Adrenal gland (tissue), 12 donors: ENCODE measurements around the gene TPO. TPM values are rescaled to one million over a fixed set of nuclear protein-coding genes. Genes with fewer than 3 reads are reported as not detected.

Source experiments
- DNase-seq, 7 donors: peaks; one replicate each; pipeline ENCODE4 v3.0.0-alpha.2; 2019 to 2020
- H3K27ac ChIP-seq, 5 donors: fragments of 200-600 bp; sonication (generic) in 4 of 5; 1 replicate in 3 of 5; 2 replicates in 2 of 5; pipeline versions ENCODE4 v1.5.1 to v1.8.0; 2016 to 2020; ENCODE audit warnings: mild to moderate bottlenecking in 1 of 5
- H3K27me3 ChIP-seq: fragments of 200-600 bp; 2 replicates; pipeline ENCODE4 v1.8.0; 2021
- H3K36me3 ChIP-seq, 2 donors: fragments of 200-600 bp; replicated peaks in 1 of 2; 1 replicate in 1 of 2; 2 replicates in 1 of 2; pipeline versions ENCODE4 v1.5.1 to v1.8.0; 2018 to 2022
- H3K4me1 ChIP-seq, 2 donors: fragments of 200-600 bp; replicated peaks in 1 of 2; 1 replicate in 1 of 2; 2 replicates in 1 of 2; pipeline versions ENCODE4 v1.5.1 to v1.8.0; 2018 to 2021
- H3K4me3 ChIP-seq, 4 donors: fragments of 200-600 bp; sonication (generic) in 3 of 4; one replicate each; pipeline ENCODE4 v1.5.1; 2016 to 2018
- H3K9me3 ChIP-seq, 3 donors: fragments of 200-600 bp; sonication (generic) in 1 of 3; replicated peaks in 1 of 3; 1 replicate in 2 of 3; 2 replicates in 1 of 3; pipeline versions ENCODE4 v1.5.1 to v1.8.0; 2016 to 2021
- POLR2A ChIP-seq, 2 donors: fragments of 450-650 bp; IDR thresholded peaks; one replicate each; pipeline ENCODE4 v1.6.1; 2017; ENCODE audit warnings: antibody characterized with exemption in 2 of 2, mild to moderate bottlenecking in 2 of 2, moderate library complexity in 1 of 2
- WGBS, 4 donors: extraction: QIAGEN DNeasy Blood & Tissue Kit in 2 of 4; methylation state at CpG; one replicate each; pipeline versions ENCODE4 v1.1.5 to v1.1.7; 2013 to 2017; 5-methylcytosine and 5-hydroxymethylcytosine counted together
- intact Hi-C, 2 donors: fragments of 100-400 bp; cut with DNase I; formaldehyde crosslinking; loops; one replicate each; pipeline versions ENCODE4 v1.14.1 to v1.15.0; 2022 to 2023
- polyA plus RNA-seq, 3 donors: library from polyadenylated mRNA; stranded (reverse); fragments of 200-250 nt in 2 of 3; fragments of 350-450 nt in 1 of 3; fragmentation: Illumina TruSeq in 1 of 3; extraction: RNeasy Lipid Tissue Mini Kit (QIAGEN cat#74804) in 1 of 3; gene quantifications; one replicate each; pipeline ENCODE4 v1.2.3, GENCODE V29; 2013 to 2014
- total RNA-seq, 9 donors: library from RNA; depleted of rRNA in 4 of 9; stranded (reverse); fragments of >200 nt in 4 of 9; fragments of 120-200 nt in 1 of 9; fragmentation: NEBNext Ultra II Directional in 1 of 9; extraction: Animal tissue kit (Norgen Biotek cat#: 25700) in 1 of 9; gene quantifications; one replicate each; pipeline versions ENCODE4 v1.1.0 to v1.2.4, GENCODE V29; 2013 to 2023
- TF ChIP-seq, protein P1 (sequence below), 6 experiments: fragments of 450-650 bp in 4 of 6; fragments of 200-600 bp in 2 of 6; sonication (generic) in 1 of 6; IDR thresholded peaks; 1 replicate in 5 of 6; 2 replicates in 1 of 6; pipeline versions ENCODE4 v1.5.1 to v1.8.0; 2016 to 2021; ENCODE audit warnings: antibody characterized with exemption in 6 of 6, mild to moderate bottlenecking in 2 of 6, moderate library complexity in 1 of 6
- donor health status: healthy with polysubstance abuse.
- donor health status: Bipolar disorder and iron deficiency.
- donor health status: DM: yes; HTN: yes; CAD: no.
- donor health status: DM: no; HTN: no; CAD: no.
- donor health status: DM: no; HTN: no; CAD: no.
- donor health status: DM: yes; HTN: yes; CAD: no.

The TPO gene
- total and polyA plus RNA-seq, 12 donors: 0.08 to 16.0 (median 1.6) TPM; not detected in 8

GRCh38 chr2:1483551-1483950 lies 70.3 kb downstream of the TPO start:
- no peak overlapping the region for H3K4me3 ChIP-seq
- no peaks in the 10 kb centered on the region for H3K4me1 ChIP-seq
- WGBS, 4 donors: 81 to 88% (median 84%) methylated on average over 9 of the region's 9 CpGs
- intact Hi-C loops: no loop called here
- H3K27me3 ChIP-seq: no peaks in the 10 kb centered on the region
- no peak for TF ChIP-seq POLR2A (IDR thresholded peaks at IDR 0.05)
- TF ChIP-seq, protein P1, sequence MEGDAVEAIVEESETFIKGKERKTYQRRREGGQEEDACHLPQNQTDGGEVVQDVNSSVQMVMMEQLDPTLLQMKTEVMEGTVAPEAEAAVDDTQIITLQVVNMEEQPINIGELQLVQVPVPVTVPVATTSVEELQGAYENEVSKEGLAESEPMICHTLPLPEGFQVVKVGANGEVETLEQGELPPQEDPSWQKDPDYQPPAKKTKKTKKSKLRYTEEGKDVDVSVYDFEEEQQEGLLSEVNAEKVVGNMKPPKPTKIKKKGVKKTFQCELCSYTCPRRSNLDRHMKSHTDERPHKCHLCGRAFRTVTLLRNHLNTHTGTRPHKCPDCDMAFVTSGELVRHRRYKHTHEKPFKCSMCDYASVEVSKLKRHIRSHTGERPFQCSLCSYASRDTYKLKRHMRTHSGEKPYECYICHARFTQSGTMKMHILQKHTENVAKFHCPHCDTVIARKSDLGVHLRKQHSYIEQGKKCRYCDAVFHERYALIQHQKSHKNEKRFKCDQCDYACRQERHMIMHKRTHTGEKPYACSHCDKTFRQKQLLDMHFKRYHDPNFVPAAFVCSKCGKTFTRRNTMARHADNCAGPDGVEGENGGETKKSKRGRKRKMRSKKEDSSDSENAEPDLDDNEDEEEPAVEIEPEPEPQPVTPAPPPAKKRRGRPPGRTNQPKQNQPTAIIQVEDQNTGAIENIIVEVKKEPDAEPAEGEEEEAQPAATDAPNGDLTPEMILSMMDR (IDR thresholded peaks at IDR 0.05): no peak
- no peak for DNase-seq
- no peaks in the 10 kb centered on the region for H3K9me3 ChIP-seq
- no peaks in the 10 kb centered on the region for H3K36me3 ChIP-seq
- H3K27ac ChIP-seq: no peak overlapping the region

DNA sequence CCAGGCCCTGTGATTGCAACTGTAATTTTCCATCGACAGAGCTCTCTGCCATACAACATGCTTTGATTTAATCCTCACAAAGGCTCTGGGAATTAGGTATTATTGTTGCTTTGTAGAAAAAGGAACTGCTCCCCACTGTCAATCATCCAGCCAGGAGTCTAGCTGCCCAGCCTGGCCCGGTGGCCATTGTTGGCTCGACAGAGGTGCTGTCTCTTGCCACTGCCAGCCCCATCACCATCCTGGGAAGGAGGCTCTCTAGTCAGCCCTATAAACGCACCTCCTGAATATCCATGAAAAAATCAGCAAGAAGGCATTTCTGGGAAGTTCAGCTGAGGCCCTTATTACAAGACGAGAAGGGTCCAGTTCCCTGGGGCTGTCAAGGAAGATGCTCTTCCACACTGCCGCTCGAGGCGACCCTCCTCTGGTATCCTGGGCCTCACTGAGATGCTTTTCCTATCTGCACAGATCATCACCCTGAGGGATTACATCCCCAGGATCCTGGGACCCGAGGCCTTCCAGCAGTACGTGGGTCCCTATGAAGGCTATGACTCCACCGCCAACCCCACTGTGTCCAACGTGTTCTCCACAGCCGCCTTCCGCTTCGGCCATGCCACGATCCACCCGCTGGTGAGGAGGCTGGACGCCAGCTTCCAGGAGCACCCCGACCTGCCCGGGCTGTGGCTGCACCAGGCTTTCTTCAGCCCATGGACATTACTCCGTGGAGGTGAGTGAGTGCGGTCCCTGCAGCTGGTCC lies 71.0 kb downstream of the TPO start:
- intact Hi-C loops: no loop called here
- Histone ChIP-seq H3K27ac (no peak overlapping the region), H3K36me3 (no peaks in the 10 kb centered on the region), H3K9me3 (no peaks in the 10 kb centered on the region), H3K4me1 (no peaks in the 10 kb centered on the region), H3K27me3 (no peaks in the 10 kb centered on the region), H3K4me3 (no peak overlapping the region)
- WGBS, 4 donors: 89 to 94% (median 91%) methylated on average over 19 to 22 of the region's 22 CpGs
- DNase-seq: peak in 1 of 7 donors; percentile 29
- no peak for TF ChIP-seq POLR2A (IDR thresholded peaks at IDR 0.05)
- TF ChIP-seq, protein P1 (IDR thresholded peaks at IDR 0.05): no peak

DNA sequence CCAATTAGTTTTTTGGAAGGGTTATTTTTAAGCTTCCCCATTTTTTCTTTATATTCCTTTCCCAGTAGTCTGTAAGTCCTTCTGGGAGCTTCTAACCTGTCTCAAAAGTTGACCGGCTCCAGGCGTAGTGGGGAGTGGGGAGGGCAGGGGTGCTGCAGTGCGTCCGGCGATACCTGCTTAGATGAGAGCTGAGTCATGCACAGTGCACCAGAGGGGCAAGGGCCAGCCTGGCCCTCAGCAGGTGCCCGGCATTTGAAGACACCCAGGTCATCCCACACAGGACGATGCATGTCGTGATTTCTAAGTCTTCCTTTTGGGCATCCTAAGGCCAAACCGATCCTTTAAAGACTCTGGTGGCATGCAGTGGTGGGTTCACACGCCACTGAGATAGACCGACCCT lies 73.4 kb downstream of the TPO start:
- Histone ChIP-seq H3K27me3 (no peaks in the 10 kb centered on the region), H3K4me3 (no peak overlapping the region), H3K36me3 (no peaks in the 10 kb centered on the region), H3K27ac (no peak overlapping the region), H3K9me3 (no peaks in the 10 kb centered on the region), H3K4me1 (no peaks in the 10 kb centered on the region)
- no peak for TF ChIP-seq POLR2A (IDR thresholded peaks at IDR 0.05)
- TF ChIP-seq, protein P1 (IDR thresholded peaks at IDR 0.05): no peak
- WGBS, 4 donors: 84 to 95% (median 90%) methylated on average over 10 to 11 of the region's 11 CpGs
- intact Hi-C loops: no loop called here
- DNase-seq: peak in 1 of 7 donors; percentile 14

GRCh38 chr2:1487758-1488157 lies 74.5 kb downstream of the TPO start:
- Histone ChIP-seq H3K9me3 (no peaks in the 10 kb centered on the region), H3K4me1 (no peaks in the 10 kb centered on the region), H3K36me3 (no peaks in the 10 kb centered on the region), H3K27me3 (no peaks in the 10 kb centered on the region), H3K4me3 (no peak overlapping the region), H3K27ac (no peak overlapping the region)
- 59 to 80% (median 72%) methylated on average over 9 of the region's 9 CpGs for WGBS, 4 donors
- intact Hi-C loops: no loop called here
- DNase-seq: peak in 1 of 7 donors; percentile 29
- TF ChIP-seq, protein P1 (IDR thresholded peaks at IDR 0.05): no peak
- no peak for TF ChIP-seq POLR2A (IDR thresholded peaks at IDR 0.05)
